ENCODE data around the gene USP25. TPM values are rescaled to one million over a fixed set of nuclear protein-coding genes. Genes with fewer than 3 reads are reported as not detected.

USP25 gene
- total RNA-seq, 1 donor from 2014 or later: 36.6 TPM

- TF ChIP-seq CTCF (IDR thresholded peaks at IDR 0.05; ENCODE audit: insufficient read depth, low read length, poor library complexity, severe bottlenecking): no peak
- DNase-seq (ENCODE audit: low read depth): no peak
- H3K36me3 ChIP-seq (ENCODE audit: control insufficient read depth, insufficient read depth, low read length): no peaks in the 10 kb centered on the region
- H3K4me3 ChIP-seq (ENCODE audit: low read depth, low read length): no peak overlapping the region
- no peaks in the 10 kb centered on the region for H3K27me3 ChIP-seq (ENCODE audit: control insufficient read depth, insufficient read depth, low read length)
These were observed 38.3 kb downstream of the USP25 start for GRCh38 chr21:15768045-15768601.

- Histone ChIP-seq H3K36me3 (ENCODE audit: control insufficient read depth, insufficient read depth, low read length) (no peaks in the 10 kb centered on the region), H3K4me3 (ENCODE audit: low read depth, low read length) (no peak overlapping the region), H3K27me3 (ENCODE audit: control insufficient read depth, insufficient read depth, low read length) (no peaks in the 10 kb centered on the region)
- DNase-seq (ENCODE audit: low read depth): no peak
- TF ChIP-seq CTCF (IDR thresholded peaks at IDR 0.05; ENCODE audit: insufficient read depth, low read length, poor library complexity, severe bottlenecking): no peak
These were observed 39.1 kb downstream of the USP25 start for GRCh38 chr21:15768853-15769252.

- no peak for TF ChIP-seq CTCF (IDR thresholded peaks at IDR 0.05; ENCODE audit: insufficient read depth, low read length, poor library complexity, severe bottlenecking)
- no peaks in the 10 kb centered on the region for H3K36me3 ChIP-seq (ENCODE audit: control insufficient read depth, insufficient read depth, low read length)
These were observed 41.5 kb downstream of the USP25 start for GRCh38 chr21:15771311-15771710.

GRCh38 chr21:15772654-15773053, 42.9 kb downstream of the USP25 start:
- Histone ChIP-seq H3K27me3 (ENCODE audit: control insufficient read depth, insufficient read depth, low read length) (no peaks in the 10 kb centered on the region), H3K36me3 (ENCODE audit: control insufficient read depth, insufficient read depth, low read length) (no peaks in the 10 kb centered on the region), H3K4me3 (ENCODE audit: low read depth, low read length) (no peak overlapping the region)
- no peak for TF ChIP-seq CTCF (IDR thresholded peaks at IDR 0.05; ENCODE audit: insufficient read depth, low read length, poor library complexity, severe bottlenecking)
- DNase-seq (ENCODE audit: low read depth): no peak

More at GRCh38 chr21:15771311-15771710, 41.5 kb downstream of the USP25 start:
- Histone ChIP-seq H3K27me3 (ENCODE audit: control insufficient read depth, insufficient read depth, low read length) (no peaks in the 10 kb centered on the region), H3K4me3 (ENCODE audit: low read depth, low read length) (no peak overlapping the region)
- DNase-seq (ENCODE audit: low read depth): no peak

- TF ChIP-seq CTCF (IDR thresholded peaks at IDR 0.05; ENCODE audit: insufficient read depth, low read length, poor library complexity, severe bottlenecking): no peak
- H3K36me3 ChIP-seq (ENCODE audit: control insufficient read depth, insufficient read depth, low read length): no peaks in the 10 kb centered on the region
- H3K27me3 ChIP-seq (ENCODE audit: control insufficient read depth, insufficient read depth, low read length): no peaks in the 10 kb centered on the region
- no peak for DNase-seq (ENCODE audit: low read depth)
- H3K4me3 ChIP-seq (ENCODE audit: low read depth, low read length): no peak overlapping the region
These were observed 44.8 kb downstream of the USP25 start for GRCh38 chr21:15774590-15774989.

GRCh38 chr21:15775291-15775690, 45.5 kb downstream of the USP25 start:
- Histone ChIP-seq H3K4me3 (ENCODE audit: low read depth, low read length) (no peak overlapping the region), H3K27me3 (ENCODE audit: control insufficient read depth, insufficient read depth, low read length) (no peaks in the 10 kb centered on the region), H3K36me3 (ENCODE audit: control insufficient read depth, insufficient read depth, low read length) (no peaks in the 10 kb centered on the region)
- no peak for DNase-seq (ENCODE audit: low read depth)
- no peak for TF ChIP-seq CTCF (IDR thresholded peaks at IDR 0.05; ENCODE audit: insufficient read depth, low read length, poor library complexity, severe bottlenecking)
